K562 (cell line): ENCODE data around the gene CCDC106. TPM values are rescaled to one million over a fixed set of nuclear protein-coding genes. Genes with fewer than 3 reads are reported as not detected.
A peak's percentile ranks its signal among the peaks of the same experiment; 100 is the strongest.

ENCODE experiments used
- ATAC-seq: fragments of 200-7000 bp; cut with Tn5 transposase; 3 replicates; pipeline ENCODE4 v1.9.1; 2020; ENCODE audit warnings: moderate library complexity
- BruUV-seq: library from RNA; stranded (reverse); fragments of 400-500 nt; replicated peaks from 2 replicates; lab custom pipeline; 2021; lab: Mats Ljungman, UMichigan
- CTCF ChIA-PET: fragments of 300-600 bp; formaldehyde crosslinking; extraction: SDS; loops from one replicate; lab custom pipeline; 2021; ENCODE audit warnings: low intra/inter-chr PET ratio; lab: Yijun Ruan, JAX
- POLR2A ChIA-PET: fragments of 300-600, 350-650 bp; sonication (Branson Sonifier 250); formaldehyde crosslinking; extraction: SDS; loops from one replicate; lab custom pipeline; 2021; ENCODE audit warnings: antibody characterized with exemption, inconsistent platforms; lab: Yijun Ruan, JAX
- DNase-seq, 4 experiments: peaks; one replicate each; pipeline versions ENCODE4 v3.0.0 to v3.0.0-alpha.2; 2011 to 2018; ENCODE audit warnings: low spot score in 3 of 4, mixed read lengths in 3 of 4; ENCODE audit errors: extremely low read depth in 1 of 4
- FAIRE-seq: peaks from 2 replicates; lab custom pipeline; 2011; peaks lifted over from hg19 to GRCh38; lab: Jason Lieb, UNC
- H2AFZ ChIP-seq: 2 replicates; pipeline ENCODE4 v1.6.0; 2011; ENCODE audit warnings: low read depth, low read length, control low read depth, inconsistent platforms
- H3K27ac ChIP-seq: fragments of 200-600 bp; 3 replicates; pipeline ENCODE4 v1.8.0; 2011; ENCODE audit warnings: low read depth, mild to moderate bottlenecking, control low read depth, inconsistent platforms, low read length, moderate library complexity, mixed read lengths; ENCODE audit errors: extremely low read depth
- H3K27me3 ChIP-seq, 2 experiments: fragments of 300-600 bp in 1 of 2; 2 replicates in 1 of 2; 3 replicates in 1 of 2; pipeline versions ENCODE4 v1.6.0 to v1.8.0; 2011; ENCODE audit warnings: inconsistent platforms in 2 of 2, low read length in 2 of 2, mild to moderate bottlenecking in 1 of 2, mixed read lengths in 1 of 2, moderate library complexity in 1 of 2; ENCODE audit not compliant: control insufficient read depth in 2 of 2, insufficient read depth in 2 of 2
- H3K36me3 ChIP-seq: fragments of 300-600 bp; 3 replicates; pipeline ENCODE4 v1.8.0; 2011; ENCODE audit warnings: mild to moderate bottlenecking, low read length, inconsistent platforms; ENCODE audit not compliant: control insufficient read depth, insufficient read depth
- H3K4me1 ChIP-seq, 2 experiments: fragments of 200-600 bp in 1 of 2; replicated peaks in 1 of 2; 2 replicates in 1 of 2; 3 replicates in 1 of 2; pipeline versions ENCODE4 v1.5.1 to v1.8.0; 2011; ENCODE audit warnings: inconsistent platforms in 2 of 2, low read length in 2 of 2, mild to moderate bottlenecking in 1 of 2, mixed read lengths in 1 of 2, moderate library complexity in 1 of 2; ENCODE audit not compliant: control insufficient read depth in 2 of 2, insufficient read depth in 2 of 2
- H3K4me2 ChIP-seq: 2 replicates; pipeline ENCODE4 v1.6.1; 2011; ENCODE audit warnings: low read length, control low read depth, inconsistent platforms, mixed read lengths; ENCODE audit not compliant: insufficient read depth
- H3K4me3 ChIP-seq: fragments of 200-600 bp; sonication (generic), shearing (Covaris generic); 2 replicates; pipeline ENCODE4 v1.5.1; 2016; ENCODE audit warnings: control low read depth, inconsistent platforms
- H3K79me2 ChIP-seq: fragments of 200-600 bp; 3 replicates; pipeline ENCODE4 v1.8.0; 2011; ENCODE audit warnings: low read length, inconsistent platforms; ENCODE audit not compliant: control insufficient read depth, insufficient read depth
- H3K9ac ChIP-seq, 2 experiments: 2 replicates each; pipeline versions ENCODE4 v1.6.0 to v1.6.1; 2011; ENCODE audit warnings: low read depth in 2 of 2, low read length in 2 of 2, control low read depth in 1 of 2, inconsistent platforms in 1 of 2, mild to moderate bottlenecking in 1 of 2, mixed read lengths in 1 of 2; ENCODE audit not compliant: insufficient read depth in 1 of 2
- H3K9me1 ChIP-seq: one replicate; pipeline ENCODE4 v1.6.0; 2011; ENCODE audit warnings: inconsistent platforms, mild to moderate bottlenecking, low read length, moderate library complexity; ENCODE audit not compliant: control insufficient read depth, insufficient read depth
- H3K9me3 ChIP-seq: replicated peaks from 2 replicates; pipeline ENCODE4 v1.5.1; 2011; ENCODE audit warnings: low read depth, low read length, inconsistent platforms; ENCODE audit not compliant: control insufficient read depth, insufficient read depth
- H4K20me1 ChIP-seq: replicated peaks from 2 replicates; pipeline ENCODE4 v1.6.1; 2011; ENCODE audit warnings: low read length, inconsistent platforms, mixed read lengths; ENCODE audit not compliant: control insufficient read depth, insufficient read depth
- ATF7 ChIP-seq: fragments of 450-650 bp; IDR thresholded peaks from 2 replicates; pipeline ENCODE4 v1.7.1; 2014; ENCODE audit warnings: mild to moderate bottlenecking, moderate library complexity
- BRD4 ChIP-seq: fragments of 200-600 bp; sonication (generic); IDR thresholded peaks from 2 replicates; pipeline ENCODE4 v1.6.1; 2017; ENCODE audit warnings: inconsistent platforms
- CBX8 ChIP-seq: fragments of 200-600 bp; sonication (generic); IDR thresholded peaks from 2 replicates; pipeline ENCODE4 v1.6.1; 2012; ENCODE audit warnings: borderline replicate concordance, mixed run types, low read depth, mild to moderate bottlenecking, moderate library complexity, mixed read lengths, low read length, control low read depth, inconsistent platforms; ENCODE audit not compliant: poor library complexity, severe bottlenecking; ENCODE audit errors: extremely low read depth
- CTCFL ChIP-seq: IDR thresholded peaks from 2 replicates; pipeline ENCODE4 v1.6.1; 2011; ENCODE audit warnings: borderline replicate concordance, low read depth, mild to moderate bottlenecking, moderate library complexity, low read length; ENCODE audit not compliant: insufficient read depth, poor library complexity, severe bottlenecking
- EZH2 ChIP-seq: IDR thresholded peaks from 2 replicates; pipeline ENCODE4 v1.6.1; 2012; ENCODE audit warnings: low read depth, mild to moderate bottlenecking, inconsistent platforms, low read length, borderline replicate concordance
- FUS ChIP-seq: fragments of 200-400 bp; formaldehyde crosslinking; optimal IDR thresholded peaks from 2 replicates; pipeline ENCODE3; 2017; ENCODE audit warnings: low read depth, low read length
- ILK ChIP-seq: fragments of 450-650 bp; IDR thresholded peaks from 2 replicates; pipeline ENCODE4 v1.6.1; 2016; ENCODE audit warnings: missing genetic modification characterization, low read depth, mild to moderate bottlenecking, missing compliant biosample characterization, moderate library complexity, borderline replicate concordance
- IRF1 ChIP-seq: sonication (generic); formaldehyde crosslinking; IDR thresholded peaks from 2 replicates; pipeline ENCODE4 v1.8.0; 2022; ENCODE audit warnings: missing genetic modification reagents, mild to moderate bottlenecking, borderline replicate concordance
- MTA3 ChIP-seq: fragments of 450-650 bp; formaldehyde crosslinking; IDR thresholded peaks from 2 replicates; pipeline ENCODE4 v1.6.1; 2017; ENCODE audit warnings: mild to moderate bottlenecking, borderline replicate concordance
- NCOA6 ChIP-seq: fragments of 450-650 bp; IDR thresholded peaks from 2 replicates; pipeline ENCODE4 v1.6.1; 2017; ENCODE audit warnings: mild to moderate bottlenecking
- SMAD3 ChIP-seq: fragments of 450-650 bp; formaldehyde crosslinking; conservative IDR thresholded peaks from 2 replicates; pipeline ENCODE4 v1.4.0; 2020; ENCODE audit warnings: mild to moderate bottlenecking
- SMAD4 ChIP-seq: fragments of 250-450 bp; sonication (Bioruptor Pico); conservative IDR thresholded peaks from 2 replicates; pipeline ENCODE4 v1.8.0; 2021; ENCODE audit warnings: inconsistent platforms, mild to moderate bottlenecking, moderate library complexity
- SNAPC5 ChIP-seq: fragments of 250-450 bp; sonication (Bioruptor Pico); IDR thresholded peaks from 2 replicates; pipeline ENCODE4 v1.8.0; 2021; ENCODE audit warnings: moderate library complexity, mild to moderate bottlenecking, inconsistent platforms
- TAL1 ChIP-seq: fragments of 450-650 bp; IDR thresholded peaks from 2 replicates; pipeline ENCODE4 v1.6.1; 2016; ENCODE audit warnings: mild to moderate bottlenecking
- TRIM28 ChIP-seq: fragments of 450-650 bp; IDR thresholded peaks from 2 replicates; pipeline ENCODE4 v1.6.1; 2017
- ZBTB43 ChIP-seq: sonication (generic); formaldehyde crosslinking; IDR thresholded peaks from 2 replicates; pipeline ENCODE4 v1.8.0; 2023; ENCODE audit warnings: mild to moderate bottlenecking, missing genetic modification reagents
- ZNF408 ChIP-seq: fragments of 250-450 bp; sonication (Bioruptor Pico); IDR thresholded peaks from 2 replicates; pipeline ENCODE4 v1.4.0; 2020; ENCODE audit warnings: low read depth, mild to moderate bottlenecking, moderate library complexity
- WGBS: fragments of 100-300 bp; shearing (Covaris generic); methylation state at CpG from one replicate; pipeline ENCODE4 v1.1.6; 2016; ENCODE audit warnings: low coverage, mixed read lengths; ENCODE audit not compliant: insufficient coverage; ENCODE audit errors: missing lambda C conversion rate; 5-methylcytosine and 5-hydroxymethylcytosine counted together
- in situ Hi-C: fragments of 300-500 bp; cut with MboI; formaldehyde crosslinking; loops from 4 replicates; pipeline ENCODE4 v1.15.0; 2018; ENCODE audit warnings: inconsistent platforms, mixed read lengths
- intact Hi-C: fragments of 100-400 bp; cut with micrococcal nuclease; formaldehyde crosslinking; loops from 2 replicates; pipeline ENCODE4 v1.14.2; 2022
- polyA plus RNA-seq, 8 experiments: library from polyadenylated mRNA; depleted of rRNA in 4 of 8; stranded (reverse) in 5 of 8; unstranded in 3 of 8; fragments of >200 nt; fragmentation: Nextera tagmentation in 2 of 8; fragmentation: Illumina TruSeq in 1 of 8; extraction: Ambion mirVana in 2 of 8; extraction: Trizol in 1 of 8; gene quantifications; 2 replicates each; pipeline versions ENCODE4 v1.2.1 to v1.2.3, GENCODE V29; 2011 to 2014; ENCODE audit warnings: inconsistent platforms in 1 of 8, missing spikeins in 1 of 8
- total RNA-seq, 7 experiments: library from RNA; depleted of rRNA in 6 of 7; stranded (reverse); fragments of >200 nt in 6 of 7; fragmentation: Illumina TruSeq in 2 of 7; extraction: Trizol in 2 of 7; gene quantifications; 2 replicates each; pipeline versions ENCODE4 v1.2.1 to v1.2.3, GENCODE V29; 2011 to 2021; ENCODE audit warnings: low replicate concordance in 1 of 7

The CCDC106 gene
- total and polyA plus RNA-seq, 9 of the 15 experiments (the other 6 are each of a cell fraction or from before 2014, with no cell fraction given) = 0.10 to 27.5 (median 15.0) TPM; not detected in 1

GRCh38 chr19:55640043-55640576, 7.9 kb upstream of the CCDC106 start:
- H3K4me3 ChIP-seq = peak overlapping the region; percentile 94
- H3K4me1 ChIP-seq = peaks cover 42 to 69% of the 10 kb centered on the region in 2 experiments
- no peaks in the 10 kb centered on the region for H3K27me3 ChIP-seq
- DNase-seq (peak; percentile 62 to 81 (median 67)), ATAC-seq (peak; percentile 20), FAIRE-seq (peak; percentile 54)
- POLR2A ChIA-PET = interaction anchor here (0.7 to 1.0 kb wide), 3 partner anchors 14 to 45 kb away, joined by 3 to 5 read pairs (median 4); no protein-coding TSS in a partner anchor
- peak overlapping the region; percentile 69 for H3K4me2 ChIP-seq
- CTCF ChIA-PET = interaction anchor here (1.1 kb wide), 1 partner anchor 14 kb away, joined by 5 read pairs; no protein-coding TSS in a partner anchor
- BruUV-seq = TSS peak; percentile 86
- H3K9me1 ChIP-seq = no peaks in the 10 kb centered on the region
- intact Hi-C loops = no loop called here
- peak overlapping the region; percentile 58 for H2AFZ ChIP-seq
- WGBS = 32% methylated on average over 32 of the region's 38 CpGs
- no peaks in the 10 kb centered on the region for H4K20me1 ChIP-seq
- no peaks in the 10 kb centered on the region for H3K9me3 ChIP-seq
- H3K79me2 ChIP-seq = peaks cover 85% of the 10 kb centered on the region
- in situ Hi-C loops = loop anchor here (25.0 kb wide), 2 partner anchors 503 to 672 kb away; partner anchors contain the start of genes TNNT1 and ZSCAN5A
- peaks cover 24% of the 10 kb centered on the region; the same call in 2 of the 3 replicates for H3K36me3 ChIP-seq
- peak overlapping the region; percentile 62 to 89 for H3K9ac ChIP-seq
- peak overlapping the region; percentile 74 for H3K27ac ChIP-seq
- TF ChIP-seq EZH2 = no peak
- TF ChIP-seq CTCFL = peak; percentile 69
- TF ChIP-seq FUS = no peak
- TF ChIP-seq ILK (tag) = no peak
- TF ChIP-seq SMAD4 (CRISPR knock-in tag) = peak; percentile 61
- TF ChIP-seq SMAD3 (CRISPR knock-in tag) = peak; percentile 49; the same call in 1 of the 2 replicates
- TF ChIP-seq MTA3 = peak; percentile 82; the same call in 1 of the 2 replicates
- TF ChIP-seq BRD4 = no peak
- peak; percentile 96 for TF ChIP-seq ZBTB43
- TF ChIP-seq SNAPC5 (CRISPR knock-in tag) = no peak
- TF ChIP-seq ZNF408 = no peak
- no peak for TF ChIP-seq TAL1
- TF ChIP-seq TRIM28 = no peak
- no peak for TF ChIP-seq CBX8
- TF ChIP-seq ATF7 = peak; percentile 25; the same call in 1 of the 2 replicates
- TF ChIP-seq IRF1 = peak; percentile 97
- TF ChIP-seq NCOA6 = no peak
